ENCODE results near the gene RAB31.

Gene RAB31

GRCh38 chr18:9838144-9838877 is 130.2 kb downstream of the RAB31 start:
- H3K36me3 Mint-ChIP-seq (ENCODE audit: low read depth) = no peaks in the 10 kb centered on the region
- ATAC-seq = no peak
- no peak overlapping the region for H3K27ac Mint-ChIP-seq
- H3K4me1 Mint-ChIP-seq = no peaks in the 10 kb centered on the region
- H3K4me3 Mint-ChIP-seq = no peak overlapping the region
- H3K27me3 Mint-ChIP-seq = peaks cover 8% of the 10 kb centered on the region
- no peak for DNase-seq
- no peaks in the 10 kb centered on the region for H3K9me3 Mint-ChIP-seq

GRCh38 chr18:9839211-9839610 is 131.1 kb downstream of the RAB31 start:
- Mint-ChIP-seq H3K9me3 (no peaks in the 10 kb centered on the region), H3K4me3 (no peak overlapping the region), H3K27ac (no peak overlapping the region), H3K27me3 (peaks cover 6% of the 10 kb centered on the region), H3K36me3 (ENCODE audit: low read depth) (no peaks in the 10 kb centered on the region), H3K4me1 (no peaks in the 10 kb centered on the region)
- ATAC-seq (no peak), DNase-seq (no peak)

GRCh38 chr18:9839853-9840252 is 131.8 kb downstream of the RAB31 start:
- no peak for DNase-seq
- ATAC-seq = no peak
- Mint-ChIP-seq H3K9me3 (no peaks in the 10 kb centered on the region), H3K36me3 (ENCODE audit: low read depth) (no peaks in the 10 kb centered on the region), H3K4me3 (no peak overlapping the region), H3K27me3 (peaks cover 6% of the 10 kb centered on the region), H3K4me1 (no peaks in the 10 kb centered on the region), H3K27ac (no peak overlapping the region)

GRCh38 chr18:9841752-9842151 is 133.7 kb downstream of the RAB31 start:
- Mint-ChIP-seq H3K9me3 (no peaks in the 10 kb centered on the region), H3K4me1 (no peaks in the 10 kb centered on the region), H3K4me3 (no peak overlapping the region), H3K36me3 (ENCODE audit: low read depth) (no peaks in the 10 kb centered on the region), H3K27ac (no peak overlapping the region), H3K27me3 (peaks cover 3% of the 10 kb centered on the region)
- no peak for DNase-seq
- ATAC-seq = no peak

- Mint-ChIP-seq H3K9me3 (no peaks in the 10 kb centered on the region), H3K4me3 (no peak overlapping the region), H3K27me3 (no peaks in the 10 kb centered on the region), H3K36me3 (ENCODE audit: low read depth) (no peaks in the 10 kb centered on the region), H3K4me1 (no peaks in the 10 kb centered on the region), H3K27ac (no peak overlapping the region)
- DNase-seq (no peak), ATAC-seq (no peak)
These were observed 134.3 kb downstream of the RAB31 start for GRCh38 chr18:9842448-9842847.

- no peak overlapping the region for H3K27ac Mint-ChIP-seq
- H3K4me3 Mint-ChIP-seq = no peak overlapping the region
- no peaks in the 10 kb centered on the region for H3K36me3 Mint-ChIP-seq (ENCODE audit: low read depth)
- H3K27me3 Mint-ChIP-seq = peaks cover 11% of the 10 kb centered on the region
- ATAC-seq (no peak), DNase-seq (no peak)
- H3K9me3 Mint-ChIP-seq = no peaks in the 10 kb centered on the region
- no peaks in the 10 kb centered on the region for H3K4me1 Mint-ChIP-seq
These were observed 137.2 kb downstream of the RAB31 start for GRCh38 chr18:9845256-9845655.

GRCh38 chr18:9846162-9846925 is 138.2 kb downstream of the RAB31 start:
- DNase-seq = no peak
- H3K27ac Mint-ChIP-seq = no peak overlapping the region
- H3K27me3 Mint-ChIP-seq = peaks cover 11% of the 10 kb centered on the region
- H3K4me3 Mint-ChIP-seq = no peak overlapping the region
- ATAC-seq = no peak
- no peaks in the 10 kb centered on the region for H3K4me1 Mint-ChIP-seq
- H3K9me3 Mint-ChIP-seq = no peaks in the 10 kb centered on the region
- H3K36me3 Mint-ChIP-seq (ENCODE audit: low read depth) = no peaks in the 10 kb centered on the region

- DNase-seq (no peak), ATAC-seq (no peak)
- Mint-ChIP-seq H3K27me3 (peaks cover 12% of the 10 kb centered on the region), H3K36me3 (ENCODE audit: low read depth) (no peaks in the 10 kb centered on the region), H3K4me3 (no peak overlapping the region), H3K9me3 (no peaks in the 10 kb centered on the region), H3K4me1 (no peaks in the 10 kb centered on the region), H3K27ac (no peak overlapping the region)
These were observed 140.2 kb downstream of the RAB31 start for GRCh38 chr18:9848170-9848879.

- Mint-ChIP-seq H3K27me3 (peaks cover 12% of the 10 kb centered on the region), H3K36me3 (ENCODE audit: low read depth) (no peaks in the 10 kb centered on the region), H3K27ac (no peak overlapping the region), H3K4me1 (no peaks in the 10 kb centered on the region), H3K9me3 (no peaks in the 10 kb centered on the region), H3K4me3 (no peak overlapping the region)
- no peak for ATAC-seq
- no peak for DNase-seq
These were observed 141.5 kb downstream of the RAB31 start for GRCh38 chr18:9849407-9850283.

GRCh38 chr18:9850309-9850708 is 142.2 kb downstream of the RAB31 start:
- H3K27me3 Mint-ChIP-seq = peaks cover 12% of the 10 kb centered on the region
- H3K4me1 Mint-ChIP-seq = no peaks in the 10 kb centered on the region
- no peak overlapping the region for H3K27ac Mint-ChIP-seq

GRCh38 chr18:9851511-9851910 is 143.4 kb downstream of the RAB31 start:
- no peaks in the 10 kb centered on the region for H3K36me3 Mint-ChIP-seq (ENCODE audit: low read depth)
- H3K4me1 Mint-ChIP-seq = no peaks in the 10 kb centered on the region
- H3K4me3 Mint-ChIP-seq = no peak overlapping the region
- DNase-seq (no peak), ATAC-seq (no peak)
- peaks cover 12% of the 10 kb centered on the region for H3K27me3 Mint-ChIP-seq
- H3K27ac Mint-ChIP-seq = no peak overlapping the region
- H3K9me3 Mint-ChIP-seq = no peaks in the 10 kb centered on the region

More at GRCh38 chr18:9850309-9850708, 142.2 kb downstream of the RAB31 start:
- ATAC-seq = no peak
- Mint-ChIP-seq H3K4me3 (no peak overlapping the region), H3K9me3 (no peaks in the 10 kb centered on the region), H3K36me3 (ENCODE audit: low read depth) (no peaks in the 10 kb centered on the region)
- DNase-seq = no peak

- DNase-seq (no peak), ATAC-seq (no peak)
- H3K9me3 Mint-ChIP-seq = no peaks in the 10 kb centered on the region
- no peaks in the 10 kb centered on the region for H3K4me1 Mint-ChIP-seq
- peaks cover 12% of the 10 kb centered on the region for H3K27me3 Mint-ChIP-seq
- H3K36me3 Mint-ChIP-seq (ENCODE audit: low read depth) = no peaks in the 10 kb centered on the region
- H3K27ac Mint-ChIP-seq = no peak overlapping the region
- H3K4me3 Mint-ChIP-seq = no peak overlapping the region
These were observed 144.4 kb downstream of the RAB31 start for GRCh38 chr18:9852266-9853081.

- H3K36me3 Mint-ChIP-seq (ENCODE audit: low read depth) = no peaks in the 10 kb centered on the region
- no peaks in the 10 kb centered on the region for H3K4me1 Mint-ChIP-seq
- DNase-seq (no peak), ATAC-seq (no peak)
- H3K27me3 Mint-ChIP-seq = peaks cover 2% of the 10 kb centered on the region
- H3K27ac Mint-ChIP-seq = no peak overlapping the region
- H3K4me3 Mint-ChIP-seq = no peak overlapping the region
- H3K9me3 Mint-ChIP-seq = no peaks in the 10 kb centered on the region
These were observed 146.9 kb downstream of the RAB31 start for GRCh38 chr18:9854801-9855676.

Measured in activated naive CD8-positive, alpha-beta T cell treated with anti-CD3 and anti-CD28 coated beads, Interleukin-2, amount 50 U/mL, for 24 hours (primary cell).